Hindlimb muscle (tissue), 1 donor: ENCODE measurements around the gene ALOX15. TPM values are rescaled to one million over a fixed set of nuclear protein-coding genes. Genes with fewer than 3 reads are reported as not detected.
"Not testable (repeated sequence)": the region's sequence is repeated elsewhere in the genome, so short reads cannot be mapped to it uniquely, and the experiment has no call there.

Source experiments
- DNase-seq: peaks from one replicate; pipeline ENCODE4 v3.0.0-alpha.2; 2013
- polyA plus RNA-seq: library from polyadenylated mRNA; unstranded; fragments of 120-200 nt; gene quantifications from one replicate; pipeline ENCODE4 v1.2.1, GENCODE V29; 2013; ENCODE audit not compliant: insufficient read length

ALOX15 gene
- polyA plus RNA-seq, 1 donor = 0.14 TPM

DNA sequence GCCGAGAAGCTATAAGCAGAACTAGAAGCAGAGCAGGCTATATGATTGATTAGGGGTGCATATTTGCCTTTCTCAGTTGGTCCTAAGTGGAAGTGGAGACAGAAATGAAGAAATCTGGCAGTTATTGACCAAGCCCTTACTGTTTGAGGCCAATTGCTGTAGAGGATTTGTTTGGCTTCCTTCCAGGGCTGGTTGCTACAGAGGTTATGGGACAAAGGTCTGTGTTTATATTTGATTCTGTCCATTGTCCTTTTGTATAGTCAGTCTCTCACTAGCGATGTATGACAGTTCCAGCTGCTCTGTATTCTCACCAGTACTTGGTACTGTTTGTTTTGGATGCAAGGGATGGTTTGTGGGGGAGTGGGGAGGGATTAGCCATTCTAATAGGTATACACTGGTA, 7.3 kb upstream of the ALOX15 start:
- DNase-seq = no peak

DNA sequence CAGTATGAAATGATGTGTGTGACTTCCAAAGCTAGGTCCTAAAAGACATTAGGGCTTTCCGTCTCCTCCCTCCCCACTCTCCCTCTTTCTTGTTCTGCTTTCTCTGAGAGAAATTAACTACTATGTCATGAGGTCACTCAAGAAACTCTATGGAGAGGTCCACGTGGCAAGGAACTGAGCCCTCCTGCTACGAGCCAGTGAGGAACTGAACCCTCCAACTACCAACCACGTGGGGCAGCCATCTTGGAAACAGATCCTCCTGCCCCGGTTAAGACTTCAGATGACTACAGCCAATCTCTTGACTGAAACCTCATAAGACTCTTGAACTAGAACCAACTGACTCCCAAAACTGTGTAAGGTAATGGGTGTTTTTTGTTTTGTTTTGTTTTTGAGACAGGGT, 4.2 kb upstream of the ALOX15 start:
- no peak for DNase-seq

DNA sequence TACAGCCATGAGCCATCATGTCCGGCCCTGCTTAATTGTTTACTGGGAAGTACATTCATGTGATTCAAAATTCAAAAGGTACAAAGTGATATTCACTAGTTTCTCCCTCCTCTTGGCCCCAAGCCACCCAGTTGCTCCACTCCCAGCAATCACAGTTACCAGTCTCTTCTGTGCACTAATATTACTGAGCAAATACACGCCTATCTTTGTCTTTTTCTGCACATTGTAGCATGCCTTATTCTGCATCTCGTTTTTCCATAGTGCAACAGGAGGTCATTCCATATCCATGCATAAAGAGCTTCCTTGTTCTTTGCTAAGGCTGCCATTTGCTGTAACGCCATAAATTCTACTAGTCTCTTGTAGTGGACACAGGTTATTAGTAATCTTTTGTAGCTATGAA, 2.2 kb upstream of the ALOX15 start:
- DNase-seq = no peak

DNA sequence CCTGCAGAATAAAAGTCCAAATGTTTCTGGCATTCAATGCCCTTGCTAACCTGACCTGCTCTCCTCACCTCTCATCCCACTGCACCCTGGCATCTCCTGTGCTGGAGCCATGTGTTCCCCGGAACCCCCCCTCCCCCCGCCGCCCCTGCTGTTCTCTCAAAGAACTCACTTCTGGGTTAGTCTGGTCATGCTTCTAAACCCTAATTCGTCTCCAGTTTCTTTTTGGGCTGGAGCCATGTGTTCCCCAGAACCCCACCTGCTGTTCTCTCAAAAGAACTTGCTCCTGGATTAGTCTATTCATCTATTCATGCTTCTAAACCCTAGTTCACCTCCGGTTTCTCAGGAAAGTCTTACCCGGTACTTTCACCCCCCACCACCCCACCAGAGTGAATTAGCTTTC, 808 bp upstream of the ALOX15 start:
- DNase-seq = no peak

DNA sequence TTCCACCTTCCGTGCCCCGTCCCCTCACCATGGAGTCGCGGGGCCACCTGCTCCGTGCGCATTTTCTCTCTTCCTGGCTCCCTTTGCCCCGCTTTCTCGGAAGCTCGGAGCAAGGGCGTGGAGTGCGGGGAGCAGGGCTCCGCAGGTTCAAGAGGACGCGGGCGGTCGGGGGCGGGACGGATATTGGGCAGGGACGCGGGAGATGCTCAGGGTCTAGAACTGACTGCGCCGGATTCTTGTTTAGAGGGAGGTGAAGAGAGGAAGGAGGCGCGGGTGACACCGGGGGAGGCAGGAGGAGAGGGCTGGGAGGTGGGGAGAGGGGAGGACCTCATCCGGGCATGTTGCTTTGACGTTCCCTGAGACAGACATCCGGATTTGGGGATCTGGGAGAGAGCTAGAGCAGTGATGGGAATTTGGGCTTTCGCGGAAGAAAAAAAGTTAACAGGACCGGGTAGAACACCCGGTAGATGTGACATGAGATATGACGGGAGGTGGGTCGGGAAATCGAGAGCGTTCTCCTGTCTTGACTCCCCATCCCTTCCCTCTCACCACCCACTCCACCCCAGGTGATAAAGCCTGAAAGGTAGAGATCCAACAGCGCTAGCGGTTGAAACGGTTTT, 799 bp downstream of the ALOX15 start:
- not testable (repeated sequence) for DNase-seq

DNA sequence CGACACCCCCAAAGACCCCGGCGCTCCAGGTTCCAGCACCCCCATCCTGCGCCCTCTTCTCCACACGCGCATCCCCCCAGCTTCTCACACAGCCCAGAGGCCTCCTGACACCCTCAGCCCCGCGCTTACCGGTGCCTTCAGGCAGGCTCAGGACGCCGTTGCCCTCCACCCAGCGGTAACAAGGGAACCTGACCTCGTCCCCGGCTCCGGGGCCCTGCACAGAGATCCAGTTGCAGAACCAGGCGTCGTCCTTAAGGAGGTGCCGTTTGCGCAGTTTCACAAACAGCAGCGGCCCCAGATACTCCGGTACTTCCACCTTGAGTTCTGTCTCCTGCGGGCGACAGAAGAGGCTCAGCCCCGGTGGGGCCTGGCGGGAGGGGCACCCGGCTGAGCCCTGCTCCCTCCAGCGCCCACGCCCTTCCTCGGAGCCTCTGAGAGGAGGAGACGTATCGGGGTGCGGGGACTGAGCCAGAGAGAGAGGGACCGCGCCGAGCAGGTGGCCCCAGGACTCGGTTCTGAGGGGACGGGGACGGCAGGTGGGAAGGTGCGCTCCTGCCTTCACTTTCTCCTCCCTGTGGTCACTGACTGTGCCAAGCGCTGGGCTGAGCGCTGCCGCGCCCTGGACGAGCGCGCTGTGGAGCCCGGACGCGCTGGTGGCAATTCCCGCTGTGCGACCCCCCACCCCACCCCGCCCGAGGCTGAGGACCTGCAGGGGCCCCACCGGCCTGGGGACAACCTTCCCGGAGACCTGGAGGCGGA, 2.0 kb downstream of the ALOX15 start:
- DNase-seq = not testable (repeated sequence)

DNA sequence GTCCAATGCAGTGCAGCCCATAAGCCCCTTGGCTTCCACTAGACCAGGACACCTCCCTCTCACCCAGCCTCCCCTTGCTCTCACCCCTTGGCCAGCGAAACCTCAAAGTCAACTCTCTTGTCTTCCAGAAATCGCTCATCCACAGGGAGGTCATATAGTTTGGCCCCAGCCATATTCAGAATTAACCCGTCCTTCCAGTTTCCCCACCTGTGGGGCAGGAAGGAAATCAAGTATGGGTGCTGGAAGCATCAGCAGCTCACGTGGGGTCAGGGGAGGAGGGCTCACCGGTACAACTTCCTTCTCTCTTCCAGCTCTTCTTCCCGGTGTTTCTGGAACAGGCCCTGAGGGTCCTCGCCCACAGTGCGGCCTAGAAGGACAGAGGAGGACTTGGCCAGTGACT, 2.7 kb downstream of the ALOX15 start:
- not testable (repeated sequence) for DNase-seq

DNA sequence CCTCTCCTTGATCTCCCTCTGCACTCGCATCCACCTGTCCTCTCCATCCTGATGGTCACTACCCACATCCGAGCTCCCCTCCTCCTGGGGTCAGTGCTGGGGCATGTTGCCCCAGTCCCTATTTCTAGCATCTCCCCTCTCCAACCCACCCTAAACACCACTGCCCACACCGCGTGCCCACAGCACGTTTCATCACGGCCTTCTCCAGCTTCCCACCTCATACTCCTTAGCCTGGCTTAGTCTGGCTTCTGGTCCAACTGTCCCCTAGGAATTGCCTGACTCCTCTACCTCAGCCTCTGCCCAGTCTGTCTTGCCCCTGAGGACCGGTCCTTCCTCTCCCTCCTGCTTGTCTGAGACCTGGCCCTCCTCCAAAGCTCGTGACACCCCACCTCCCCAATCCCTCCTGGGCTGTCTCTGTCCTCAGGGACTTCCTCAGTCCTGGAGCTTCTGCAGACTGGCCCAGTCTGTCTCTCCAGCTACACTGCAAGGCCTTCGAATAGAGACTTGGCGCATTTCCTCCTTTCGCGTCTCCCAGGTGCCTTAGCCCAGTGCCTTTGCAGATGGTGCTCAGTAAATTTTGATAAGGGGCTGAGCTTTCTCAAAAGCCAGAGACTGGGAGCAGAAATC, 4.9 kb downstream of the ALOX15 start:
- DNase-seq = no peak

DNA sequence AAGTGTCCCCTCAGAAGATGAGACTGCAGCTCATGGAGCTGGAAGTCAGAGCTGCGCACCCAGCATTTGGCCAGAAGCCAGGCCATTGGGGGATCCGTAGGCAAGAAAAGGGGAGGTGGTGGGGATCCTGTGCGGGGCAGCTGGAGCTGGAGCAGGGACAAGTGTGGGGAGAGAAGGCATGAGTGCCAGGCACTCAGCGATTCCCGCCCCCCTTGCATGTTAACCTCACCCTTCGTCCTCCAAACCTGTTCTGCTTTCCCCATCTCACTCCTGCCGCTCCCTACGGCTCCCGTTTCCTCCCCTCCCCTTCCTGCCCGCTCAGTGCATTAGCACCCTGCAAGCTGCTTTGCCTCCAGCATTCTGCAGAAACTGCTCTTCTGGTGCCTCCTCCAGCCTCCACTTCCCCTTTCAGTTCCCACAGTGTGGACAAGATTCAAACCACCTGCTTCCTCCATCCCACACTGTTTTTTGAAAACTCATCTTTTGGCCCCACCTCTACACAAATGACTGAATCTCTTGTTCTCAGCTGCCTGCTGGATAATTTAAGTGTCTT, 5.6 kb downstream of the ALOX15 start:
- peak; percentile 9 for DNase-seq

DNA sequence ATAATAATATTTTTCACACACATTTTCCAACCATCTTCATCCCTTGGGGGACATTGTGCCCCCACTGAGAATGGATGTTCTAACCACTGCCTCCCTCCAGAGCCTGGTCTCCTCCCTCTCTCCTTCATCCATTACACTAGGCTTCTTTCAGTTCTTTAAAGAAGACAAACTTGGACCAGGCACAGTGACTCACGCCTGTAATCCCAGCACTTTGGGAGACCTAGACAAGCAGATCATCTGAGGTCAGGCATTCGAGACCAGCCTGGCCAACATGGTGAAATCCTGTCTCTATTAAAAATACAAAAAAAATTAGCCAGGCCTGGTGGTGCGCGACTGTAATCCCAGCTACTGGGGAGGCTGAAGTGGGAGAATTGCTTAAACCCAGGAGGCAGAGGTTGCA, 6.5 kb downstream of the ALOX15 start:
- no peak for DNase-seq

DNA sequence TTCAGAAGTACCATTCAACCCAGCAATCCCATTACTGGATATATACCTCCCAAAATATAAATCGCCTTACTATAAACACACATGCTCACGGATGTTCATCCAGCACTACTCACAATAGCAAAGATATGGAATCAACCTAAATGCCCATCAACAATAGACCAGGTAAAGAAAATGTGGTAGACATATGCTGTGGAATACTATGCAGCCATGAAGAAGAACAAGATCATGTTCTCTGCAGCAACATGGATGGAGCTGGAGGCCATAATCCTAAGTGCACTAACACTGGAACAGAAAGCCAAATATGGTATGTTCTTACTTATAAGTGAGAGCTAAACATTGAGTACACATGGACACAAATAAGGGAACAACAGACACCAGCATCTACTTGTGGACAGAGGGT, 7.8 kb downstream of the ALOX15 start:
- DNase-seq = no peak

DNA sequence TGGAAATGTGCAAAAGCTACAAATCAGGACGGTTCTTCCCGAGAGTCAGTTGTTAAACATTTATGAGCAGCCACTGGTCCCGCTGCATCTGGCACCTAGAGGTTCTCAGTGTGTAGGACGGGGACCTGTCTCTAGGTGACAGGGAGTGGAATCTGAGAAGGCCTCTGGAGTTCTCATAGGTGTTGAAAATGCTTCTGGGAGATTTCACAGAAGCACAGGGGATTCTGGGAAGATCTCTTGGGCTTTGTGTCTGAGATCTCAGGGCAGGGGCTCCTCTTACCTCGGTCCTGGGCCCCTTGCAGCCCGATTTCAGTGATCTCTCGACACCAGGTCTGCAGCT, 8.9 kb downstream of the ALOX15 start:
- DNase-seq = no peak

DNA sequence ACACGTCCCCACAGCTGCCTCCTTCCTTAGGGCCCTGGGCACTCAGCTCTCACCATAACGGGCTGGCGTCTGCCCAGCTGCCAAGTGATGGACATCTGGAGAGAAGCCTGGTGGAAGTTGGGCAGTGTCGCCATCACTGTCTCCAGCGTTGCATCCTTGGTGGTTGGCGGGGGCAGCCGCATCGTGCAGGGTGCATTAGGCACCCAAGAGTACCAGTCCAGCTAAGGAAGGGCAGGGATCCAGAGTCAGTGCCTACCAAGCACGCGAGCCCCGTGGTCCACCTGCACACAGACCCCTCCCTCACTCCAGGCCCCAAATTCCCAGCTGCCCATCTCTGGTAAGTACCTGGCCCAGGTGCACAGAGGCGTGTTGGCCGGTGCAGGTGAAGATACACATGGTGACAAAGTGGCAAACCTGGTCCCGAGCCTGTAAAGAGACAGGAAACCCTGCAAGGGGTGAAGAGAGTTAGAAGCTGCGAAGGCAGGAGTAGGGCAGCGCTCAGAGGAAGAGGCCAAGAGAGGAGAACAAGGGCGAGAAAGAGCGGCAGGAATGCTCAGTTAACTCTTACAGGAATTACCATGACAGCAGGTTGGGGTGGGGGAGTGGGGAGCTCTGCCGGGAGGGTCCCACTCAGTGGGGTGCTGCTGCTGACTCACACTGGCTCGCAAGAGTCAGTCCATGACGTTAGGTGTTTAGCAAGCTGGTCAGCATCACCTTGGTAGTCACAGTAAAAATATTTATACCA, 9.5 kb downstream of the ALOX15 start:
- DNase-seq = no peak

DNA sequence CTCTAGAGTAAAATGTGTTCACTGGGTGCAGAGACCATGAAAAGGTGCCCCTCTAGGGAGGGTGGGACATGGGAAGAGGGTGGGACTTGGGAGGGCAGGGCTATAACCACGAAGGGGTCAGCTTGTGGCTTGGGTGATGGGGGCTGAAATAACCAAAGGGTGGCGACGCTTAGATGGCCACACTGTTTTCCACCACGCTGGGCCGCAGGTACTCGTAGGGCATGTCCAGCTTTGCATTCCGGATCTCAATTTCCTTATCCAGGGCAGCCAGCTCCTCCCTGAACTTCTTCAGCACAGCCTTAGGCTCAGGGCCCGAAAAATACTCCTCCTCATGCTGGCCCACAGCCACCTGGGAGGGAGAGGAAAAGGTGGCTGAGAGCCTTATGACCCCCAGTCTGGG, 10.0 kb downstream of the ALOX15 start:
- no peak for DNase-seq

DNA sequence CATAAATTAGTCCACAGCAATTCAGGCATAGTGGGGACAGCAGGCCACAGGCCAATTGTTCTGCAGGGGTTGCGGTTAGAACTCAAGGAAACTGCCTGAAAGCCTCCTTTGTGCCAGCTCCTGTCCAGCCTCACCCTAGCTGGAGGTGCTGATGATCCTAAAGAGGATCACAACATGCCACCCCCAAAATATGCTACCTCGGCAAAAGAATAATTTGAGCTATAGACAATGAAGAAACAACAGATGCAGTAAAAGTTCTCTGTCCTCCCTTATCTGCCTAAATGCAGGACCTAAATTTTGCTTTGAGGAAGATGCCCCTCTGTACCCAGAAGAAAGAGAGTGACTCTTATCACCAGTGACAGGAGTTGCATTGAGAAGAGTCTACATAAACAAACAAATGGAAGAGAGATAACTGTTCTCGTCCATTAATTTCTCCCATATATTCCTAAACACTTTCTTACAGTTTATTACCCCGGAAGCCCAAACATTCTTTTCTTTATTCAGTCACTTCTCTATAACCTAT, 14.7 kb downstream of the ALOX15 start:
- DNase-seq = no peak

DNA sequence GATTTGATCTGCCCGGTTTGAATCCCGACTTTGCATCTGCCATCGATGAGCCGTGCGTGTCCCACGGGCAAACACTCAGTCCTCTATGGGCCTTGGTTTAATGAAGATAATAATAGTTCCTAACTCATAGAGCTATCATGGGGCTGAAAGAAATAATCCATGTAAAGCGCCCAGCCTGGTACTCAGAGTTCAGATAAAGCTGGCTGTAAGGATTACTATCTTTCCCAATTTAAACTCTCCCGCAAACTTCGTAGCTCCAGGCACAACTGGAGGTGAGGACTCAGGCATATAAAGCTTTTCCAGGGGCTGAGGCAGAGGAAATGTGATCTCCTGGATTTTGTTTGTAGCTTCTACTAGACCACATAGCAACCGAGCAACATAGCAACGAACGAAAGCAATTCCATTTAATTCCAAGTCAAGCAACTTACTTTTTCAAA, 16.3 kb downstream of the ALOX15 start:
- DNase-seq = peak; percentile 71

DNA sequence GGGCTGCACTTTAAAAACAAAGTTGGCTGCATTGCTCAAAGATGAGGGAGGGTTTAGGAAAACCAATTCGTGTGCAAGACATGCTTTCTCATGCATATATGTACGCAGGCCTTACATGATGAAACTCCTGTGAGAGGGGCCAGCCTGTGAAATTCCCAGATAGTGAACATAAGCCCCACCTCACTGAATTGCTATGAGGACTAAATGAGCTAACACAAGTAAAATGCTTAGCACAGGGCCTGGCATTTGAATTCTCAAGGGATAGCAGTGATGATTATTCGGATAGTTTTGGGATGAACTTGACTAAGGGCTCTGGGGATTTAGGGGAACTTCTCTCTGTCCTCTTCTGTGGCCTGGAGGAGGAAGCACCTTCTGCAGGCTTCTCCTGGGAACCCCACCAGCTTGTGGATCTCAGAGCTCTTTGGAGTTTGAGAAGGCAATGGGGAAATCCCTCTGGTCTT, 17.0 kb downstream of the ALOX15 start:
- DNase-seq = not testable (repeated sequence)

DNA sequence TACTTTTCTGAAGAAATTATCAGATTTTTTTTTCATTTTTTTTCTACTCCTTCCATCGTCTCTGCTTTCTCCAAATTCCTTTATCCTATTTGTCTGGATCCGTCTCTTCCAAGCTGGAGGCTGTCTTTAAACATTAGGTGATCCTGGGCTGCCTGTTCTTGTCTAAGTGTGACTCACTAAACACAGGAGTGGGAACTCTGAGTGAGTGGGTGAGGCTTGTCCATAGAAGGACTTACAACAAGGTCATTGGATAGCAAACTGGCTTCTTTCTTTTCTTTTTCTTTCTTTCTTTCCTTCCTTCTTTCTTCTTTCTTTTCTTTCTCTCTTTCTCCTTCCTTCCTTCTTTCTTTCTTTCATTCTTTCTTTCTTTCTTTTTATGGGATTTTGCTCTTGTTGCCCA, 18.2 kb downstream of the ALOX15 start:
- no peak for DNase-seq

DNA sequence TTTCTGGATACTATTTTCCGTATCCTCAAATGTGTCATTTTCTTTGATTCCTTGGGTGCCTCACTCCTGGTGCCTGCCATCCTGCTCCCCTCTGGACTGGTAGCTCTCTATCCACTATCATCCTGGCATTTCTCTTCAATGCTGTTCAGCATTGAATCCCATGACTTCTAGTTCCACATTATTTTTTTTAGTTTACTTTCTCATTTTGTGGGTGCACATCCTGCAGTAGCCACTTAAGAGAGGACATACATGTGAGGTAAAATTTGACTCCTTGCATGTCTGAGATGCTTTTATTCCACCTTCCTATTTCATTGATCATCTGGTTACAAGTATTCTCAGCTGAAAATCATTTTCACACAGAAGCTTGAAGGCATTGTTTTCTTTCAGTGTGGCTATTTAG, 19.1 kb downstream of the ALOX15 start:
- DNase-seq = no peak

DNA sequence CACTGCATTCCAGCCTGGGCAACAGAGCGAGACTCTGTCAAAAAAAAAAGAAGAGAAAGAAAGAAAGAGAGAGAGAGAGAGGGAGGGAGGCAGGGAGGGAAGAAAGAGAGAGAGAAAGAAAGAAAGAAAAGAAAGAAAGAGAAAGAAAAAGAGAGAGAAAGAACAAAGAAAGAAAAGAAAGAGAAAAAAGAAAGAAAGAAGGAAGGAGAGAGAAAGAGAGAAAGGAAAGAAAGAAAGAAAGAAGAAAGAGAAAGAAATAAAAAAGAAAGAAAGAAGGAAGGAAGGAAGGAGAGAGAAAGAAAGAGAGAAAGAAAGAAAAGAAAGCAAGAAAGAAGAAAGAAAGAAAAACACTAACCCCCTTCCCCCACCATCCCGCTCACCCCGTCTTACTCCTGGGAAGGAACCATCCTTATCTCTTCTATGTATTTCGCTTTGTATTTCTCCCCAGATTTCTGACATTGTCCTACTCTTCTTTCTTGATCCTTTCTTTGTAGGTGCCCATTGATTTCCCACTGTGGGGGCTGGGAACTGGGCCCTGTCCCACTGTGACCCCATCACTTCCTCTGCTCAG, 20.9 kb downstream of the ALOX15 start:
- no peak for DNase-seq

DNA sequence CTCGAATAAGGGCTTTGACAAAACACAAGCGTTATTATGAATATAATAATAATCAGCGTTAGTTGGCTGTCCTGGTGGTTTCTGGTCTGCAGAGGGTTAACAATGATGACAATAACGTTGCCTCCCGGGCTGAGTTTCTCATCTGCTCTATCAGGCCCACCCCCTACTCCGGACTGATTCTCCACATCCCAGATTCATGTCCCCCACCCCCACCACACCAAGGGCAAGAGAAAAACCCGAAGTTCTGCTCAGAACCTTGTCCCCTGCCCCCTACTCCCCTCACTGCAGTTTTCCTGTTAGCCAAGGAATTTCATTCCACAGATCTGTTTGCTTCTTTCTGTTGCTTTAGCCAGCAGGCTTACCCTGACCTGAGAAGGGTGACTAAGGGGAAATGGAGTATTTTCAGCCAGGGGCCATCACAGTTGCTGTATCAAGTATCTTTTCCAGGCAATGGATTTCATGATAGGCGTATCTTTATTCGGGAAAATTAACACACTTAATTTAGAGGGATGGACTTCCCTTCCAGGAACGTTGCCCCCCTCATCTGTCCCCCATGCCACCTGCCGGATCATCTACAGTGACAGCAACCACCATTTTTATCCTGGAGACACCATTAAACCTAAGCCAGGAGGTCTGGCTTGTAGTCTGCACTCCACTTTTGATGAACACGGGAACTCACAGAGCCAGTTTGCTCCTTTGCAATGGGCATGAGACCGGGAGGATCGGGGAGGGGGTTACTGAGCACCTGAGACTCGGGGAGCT, 23.7 kb downstream of the ALOX15 start:
- DNase-seq = no peak

DNA sequence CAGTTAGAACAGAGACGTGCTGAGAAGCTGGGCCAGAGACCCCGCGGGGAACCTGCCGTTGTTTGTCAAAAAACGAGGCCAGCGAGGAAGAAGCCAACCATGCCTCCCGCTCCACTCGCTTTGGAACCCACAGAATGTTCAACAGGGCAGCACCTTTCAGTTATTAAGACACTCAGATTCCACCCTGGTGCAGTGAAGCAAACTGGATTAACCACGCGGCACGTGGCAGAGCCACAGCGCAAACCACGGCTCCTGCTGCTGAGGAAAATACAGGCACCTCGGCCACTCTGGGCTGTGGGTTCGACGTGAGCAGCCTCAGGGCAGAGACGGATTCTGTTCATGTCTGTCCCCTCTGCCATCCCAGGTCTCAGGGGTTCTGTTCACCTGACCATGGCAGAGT, 24.4 kb downstream of the ALOX15 start:
- DNase-seq = no peak
